SHP77 (cell line): Measurements from ENCODE around the gene DDX5.
A peak's percentile ranks its signal among the peaks of the same experiment; 100 is the strongest.
"Not testable (repeated sequence)": the region's sequence is repeated elsewhere in the genome, so short reads cannot be mapped to it uniquely, and the experiment has no call there.

Experiments used
- DNase-seq, 2 experiments: peaks; one replicate each; lab custom pipeline; 2025; lab: John Stamatoyannopoulos, UW

Gene DDX5

DNA sequence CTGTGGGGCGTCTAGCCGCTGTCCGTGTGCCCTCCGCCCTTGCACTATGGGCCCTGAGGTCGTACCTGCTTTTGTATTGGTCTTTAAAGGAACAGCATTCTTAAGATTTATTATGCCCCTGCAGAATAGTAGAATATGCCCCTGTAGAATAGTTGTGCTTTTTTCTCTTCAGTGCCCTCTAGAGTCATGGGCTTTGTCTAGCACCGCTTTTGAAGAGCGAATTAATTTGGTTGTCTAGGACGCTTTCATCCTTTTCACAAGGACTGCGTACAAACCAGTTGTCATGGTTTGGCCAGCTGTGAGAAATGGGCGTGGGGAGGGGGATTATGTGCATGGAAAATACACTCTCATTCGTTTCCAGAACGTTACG lies 1.3 kb upstream of the DDX5 start:
- peak; percentile 24 to 53 for DNase-seq

DNA sequence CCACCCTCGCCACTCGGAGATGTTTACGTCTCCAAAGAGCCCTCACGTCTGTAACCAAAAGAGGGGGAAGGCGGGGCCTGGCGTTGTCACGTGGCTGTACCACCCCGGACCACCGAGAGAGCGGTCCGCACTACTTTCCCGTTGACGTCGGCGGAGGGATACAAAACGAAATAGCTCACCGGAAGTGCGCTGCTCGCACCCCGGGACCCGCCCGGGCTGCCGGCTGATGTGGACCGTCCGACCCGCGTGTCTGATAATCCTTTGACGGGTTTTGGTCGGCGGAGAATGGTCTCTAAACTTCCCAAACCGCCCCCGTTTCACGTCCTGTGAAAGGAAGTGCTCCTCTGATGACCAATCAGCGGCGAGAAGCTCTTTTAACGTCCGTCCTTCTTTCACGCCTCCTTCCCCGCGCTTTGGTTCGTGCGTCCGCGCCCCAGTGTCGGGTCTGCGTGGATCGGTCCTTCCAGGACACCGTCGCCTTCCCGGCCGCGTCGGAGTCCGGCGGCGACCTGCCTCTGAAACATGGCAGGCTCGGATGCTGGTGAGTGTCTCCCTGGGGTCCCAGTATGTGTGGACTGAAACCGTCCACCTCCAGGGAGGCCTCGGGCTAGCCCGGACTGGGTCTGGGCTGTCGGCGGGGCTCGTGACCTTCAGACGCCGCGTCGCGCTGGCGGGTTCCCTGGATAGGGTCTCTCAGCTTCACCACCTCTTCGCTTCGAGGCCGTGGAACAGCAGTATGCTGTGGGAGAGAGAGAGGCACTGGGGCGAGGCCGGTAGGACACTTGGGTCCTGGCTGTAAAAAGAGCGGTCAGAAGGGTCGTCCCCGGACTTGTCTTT lies 705 bp upstream of the DDX5 start, which contains the start of gene CEP95:
TSS of gene CEP95 (plus strand) at position 402 of the 837 bp plus-strand sequence. CDS start at position 523, 121 bp downstream.
- peak; percentile 93 to 96 for DNase-seq

DNA sequence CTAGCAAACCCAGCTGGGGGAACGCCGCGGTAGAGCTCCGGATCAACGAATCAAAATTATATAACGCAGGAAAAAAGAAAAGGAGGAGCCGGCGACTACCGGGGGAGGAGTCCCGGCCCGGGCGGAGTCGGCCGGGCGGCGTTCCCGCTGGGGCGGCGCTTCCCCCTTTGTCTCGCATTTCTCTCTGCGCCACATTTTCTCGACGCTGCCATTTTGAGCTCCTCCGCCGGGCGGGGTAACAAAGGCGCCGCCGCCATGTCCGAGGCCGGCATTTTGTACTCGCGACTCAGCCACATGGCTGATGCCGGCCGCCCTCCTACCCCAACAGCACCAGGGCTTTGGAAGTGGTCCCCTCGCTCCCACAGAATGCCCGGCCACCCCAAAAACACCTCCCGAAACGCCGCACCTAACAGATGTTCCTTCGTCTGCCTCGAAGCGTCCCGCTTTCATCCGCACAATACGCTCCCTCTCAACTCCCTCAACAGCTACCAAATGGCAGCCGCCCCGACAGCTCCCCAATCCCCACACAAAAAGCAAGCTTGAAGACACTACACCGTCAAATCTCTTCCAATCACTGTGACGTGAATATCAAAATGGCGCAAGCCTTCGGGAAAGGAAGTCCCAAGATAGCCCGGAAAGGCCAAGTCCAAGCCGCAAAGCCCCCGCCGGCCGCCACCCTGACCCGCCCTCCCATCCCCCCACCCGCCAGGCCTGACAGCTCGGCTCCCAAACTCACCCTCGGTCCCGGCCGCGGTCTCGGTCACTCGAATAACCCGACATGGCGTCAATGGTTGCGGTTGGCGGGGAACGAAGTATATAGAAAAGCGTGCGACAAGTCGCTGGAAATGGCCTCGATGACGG lies 519 bp downstream of the DDX5 start:
- peak; percentile 40 to 57 for DNase-seq

GRCh38 chr17:64504769-64505339 lies 1.2 kb downstream of the DDX5 start:
- no peak for DNase-seq

DNA sequence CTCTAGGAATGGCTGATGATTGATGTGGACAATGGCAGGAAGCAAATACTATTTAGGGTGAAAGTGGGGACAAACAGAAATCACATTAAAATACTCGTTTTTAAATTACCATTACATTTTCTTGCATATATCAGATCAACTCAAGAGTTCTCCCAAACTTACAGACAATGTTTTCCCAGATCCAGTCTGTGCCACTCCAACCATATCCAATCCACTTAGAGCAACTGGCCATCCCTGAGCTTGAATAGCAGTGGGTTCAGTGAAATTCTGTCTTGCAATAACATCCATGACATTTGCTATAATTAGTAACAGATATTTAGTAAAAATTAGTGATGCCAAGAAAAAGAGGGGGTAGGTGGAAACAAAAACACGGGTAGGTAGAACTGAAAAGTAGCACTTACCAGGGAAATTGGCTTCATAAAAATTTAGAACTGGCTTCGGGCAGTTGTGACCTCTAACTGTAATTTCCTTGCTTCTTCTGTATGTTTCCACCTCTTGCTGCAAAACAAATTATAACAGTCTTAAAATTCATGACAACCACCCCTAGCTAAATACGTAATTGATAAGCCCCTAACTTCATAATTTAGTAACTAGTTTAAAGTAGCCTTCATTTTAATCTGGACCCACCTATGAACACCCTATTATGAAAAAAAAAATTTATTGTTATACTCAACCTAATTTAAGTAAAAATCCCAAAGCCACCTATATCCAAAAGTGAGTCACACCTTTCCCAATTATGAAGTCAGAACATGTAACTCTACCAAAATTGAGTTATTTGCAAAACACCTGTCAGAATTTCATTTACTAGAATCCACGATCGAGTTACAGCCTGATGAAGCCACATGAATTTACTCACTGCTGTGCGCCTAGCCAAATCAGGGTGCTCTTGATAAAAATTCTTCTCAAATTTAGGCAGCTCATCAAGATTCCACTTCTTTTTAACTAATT lies 2.0 kb downstream of the DDX5 start:
- no peak for DNase-seq

DNA sequence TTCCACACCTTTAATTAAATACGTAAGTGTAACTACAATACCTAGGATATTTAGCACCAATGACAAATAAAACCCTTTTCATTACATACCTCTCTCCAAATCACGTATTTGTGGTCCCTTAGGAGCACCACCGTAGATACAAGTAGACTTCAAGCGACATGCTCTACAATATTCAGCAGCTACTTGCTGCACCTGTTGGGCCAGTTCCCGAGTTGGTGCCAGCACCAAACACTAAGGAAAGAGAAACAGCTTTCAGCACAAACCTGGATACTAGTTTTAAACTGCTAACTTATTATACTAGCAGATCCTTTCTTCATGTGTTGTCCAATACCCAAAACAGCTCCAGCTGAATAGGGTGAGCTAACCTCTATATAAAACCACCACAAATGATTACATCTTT lies 2.7 kb downstream of the DDX5 start:
- DNase-seq, result no peak

DNA sequence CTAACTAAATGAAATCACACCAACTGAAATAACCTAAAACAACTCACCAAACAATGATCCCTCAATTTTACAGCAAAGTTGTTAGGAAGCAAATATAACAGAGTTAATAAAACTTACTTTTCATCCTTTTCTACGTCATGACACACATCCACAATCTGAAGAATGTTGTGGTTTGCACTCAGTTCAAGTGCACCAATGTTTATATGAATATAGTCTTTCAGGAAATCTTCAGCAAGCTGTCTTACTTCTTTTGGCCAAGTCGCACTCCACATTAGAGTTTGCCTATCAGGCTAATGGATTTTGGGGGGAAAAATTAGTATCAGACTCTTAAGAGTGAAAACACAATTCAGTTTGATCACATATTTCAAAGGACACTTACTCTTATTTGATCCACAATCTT lies 3.3 kb downstream of the DDX5 start:
- no peak for DNase-seq

GRCh38 chr17:64502021-64502420 lies 4.1 kb downstream of the DDX5 start:
- DNase-seq, result no peak

- no peak for DNase-seq
Measured at GRCh38 chr17:64500862-64501765, 5.0 kb downstream of the DDX5 start.

GRCh38 chr17:64500487-64500859 lies 5.6 kb downstream of the DDX5 start:
- no peak for DNase-seq

- no peak for DNase-seq
Measured at GRCh38 chr17:64499805-64500486, 6.1 kb downstream of the DDX5 start.

- no peak for DNase-seq
Measured at GRCh38 chr17:64498308-64499203, 7.5 kb downstream of the DDX5 start.

DNA sequence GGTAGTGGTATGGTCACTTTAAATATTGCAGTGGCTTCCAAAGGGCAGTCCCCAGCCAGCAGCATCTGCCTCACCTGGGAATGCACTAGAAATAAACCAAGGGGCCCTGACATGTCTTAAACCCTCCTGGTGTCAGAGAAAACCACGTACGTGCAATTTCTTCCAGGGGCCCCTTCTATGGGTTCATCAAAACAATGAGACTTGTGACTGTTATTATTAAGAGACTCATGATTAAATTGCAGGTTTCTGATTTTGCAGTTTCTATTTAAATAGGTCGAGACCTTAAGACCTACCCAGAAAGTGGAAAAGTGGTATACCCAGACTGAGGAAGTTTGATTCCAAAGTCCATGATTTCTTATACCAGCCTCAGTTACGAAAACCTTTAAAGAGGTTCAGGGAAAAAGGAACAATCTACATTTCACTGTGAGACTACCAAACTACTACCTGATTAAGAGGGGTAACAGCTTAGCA lies 8.5 kb downstream of the DDX5 start:
- DNase-seq, result no peak

- peak; percentile 87 to 95 for DNase-seq
Measured at GRCh38 chr17:64496786-64497564, 9.1 kb downstream of the DDX5 start, which contains the start of gene POLG2. Gene POLG2, minus strand, starts transcription at chr17:64497054. Its CDS starts 86 bp downstream, at chr17:64496968.

GRCh38 chr17:64496348-64496785 lies 9.7 kb downstream of the DDX5 start:
- DNase-seq, result peak in 1 of 2 experiments; percentile 36

DNA sequence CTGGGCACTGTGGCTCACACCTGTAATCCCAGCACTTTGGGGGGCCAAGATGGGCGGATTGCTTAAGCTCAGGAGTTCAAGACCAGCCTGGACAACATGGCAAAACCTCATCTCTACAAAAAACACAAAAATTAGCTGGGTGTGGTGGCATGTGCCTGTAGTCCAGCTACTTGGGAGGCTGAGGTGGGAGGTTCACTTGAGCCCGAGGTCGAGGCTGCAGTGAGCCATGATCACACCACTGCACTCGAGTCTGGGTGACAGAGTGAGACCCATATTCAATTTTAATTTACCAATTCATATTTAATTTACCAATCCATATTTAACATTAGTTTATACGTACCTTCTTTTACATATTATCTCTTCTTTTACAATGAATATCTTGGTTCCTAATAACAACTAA lies 10.8 kb downstream of the DDX5 start:
- not testable (repeated sequence) for DNase-seq

GRCh38 chr17:64494121-64494520 lies 12.0 kb downstream of the DDX5 start:
- DNase-seq, result no peak
